Fibroblast of lung (primary cell): ENCODE measurements around the gene ZFAND5. TPM values are rescaled to one million over a fixed set of nuclear protein-coding genes. Genes with fewer than 3 reads are reported as not detected.
A peak's percentile ranks its signal among the peaks of the same experiment; 100 is the strongest.

Experiments
- DNase-seq, 2 donors: peaks; one replicate each; pipeline versions ENCODE4 v3.0.0 to v3.0.0-alpha.2; 2010; ENCODE audit warnings: low read depth in 2 of 2
- H2AFZ ChIP-seq: 2 replicates; pipeline ENCODE4 v1.5.1; 2012; ENCODE audit warnings: low read length, control low read depth, inconsistent platforms
- H3K27ac ChIP-seq: 2 replicates; pipeline ENCODE4 v1.5.1; 2011; ENCODE audit warnings: low read length, control low read depth; ENCODE audit not compliant: insufficient read depth
- H3K27me3 ChIP-seq: 2 replicates; pipeline ENCODE4 v1.5.1; 2011; ENCODE audit warnings: mild to moderate bottlenecking, low read length; ENCODE audit not compliant: control insufficient read depth, insufficient read depth
- H3K36me3 ChIP-seq: 2 replicates; pipeline ENCODE4 v1.5.1; 2011; ENCODE audit warnings: low read length; ENCODE audit not compliant: control insufficient read depth, insufficient read depth
- H3K4me1 ChIP-seq: 2 replicates; pipeline ENCODE4 v1.5.1; 2011; ENCODE audit warnings: low read length; ENCODE audit not compliant: control insufficient read depth, insufficient read depth; ENCODE audit errors: extremely low read depth
- H3K4me2 ChIP-seq: 2 replicates; pipeline ENCODE4 v1.5.1; 2011; ENCODE audit warnings: low read length, control low read depth; ENCODE audit not compliant: insufficient read depth; ENCODE audit errors: extremely low read depth
- H3K4me3 ChIP-seq, 4 experiments: fragments of 200-600 bp in 1 of 4; sonication (generic) in 1 of 4; replicated peaks in 1 of 4; 2 replicates each; pipeline ENCODE4 v1.5.1; 2011 to 2016; ENCODE audit warnings: low read length in 4 of 4, low read depth in 3 of 4, mild to moderate bottlenecking in 3 of 4, control low read depth in 2 of 4, inconsistent platforms in 1 of 4, mixed read lengths in 1 of 4; ENCODE audit not compliant: insufficient read depth in 1 of 4; ENCODE audit errors: control extremely low read depth in 1 of 4
- H3K79me2 ChIP-seq: 2 replicates; pipeline ENCODE4 v1.5.1; 2012; ENCODE audit warnings: mild to moderate bottlenecking, low read length, inconsistent platforms; ENCODE audit not compliant: control insufficient read depth, insufficient read depth
- H3K9ac ChIP-seq: 2 replicates; pipeline ENCODE4 v1.5.1; 2011; ENCODE audit warnings: mild to moderate bottlenecking, low read length, control low read depth; ENCODE audit not compliant: insufficient read depth
- H3K9me3 ChIP-seq: 2 replicates; pipeline ENCODE4 v1.5.1; 2012; ENCODE audit warnings: low read depth, low read length; ENCODE audit not compliant: control insufficient read depth, insufficient read depth
- H4K20me1 ChIP-seq: 2 replicates; pipeline ENCODE4 v1.5.1; 2011; ENCODE audit warnings: low read length; ENCODE audit not compliant: control insufficient read depth, insufficient read depth; ENCODE audit errors: extremely low read depth
- EZH2 ChIP-seq: IDR thresholded peaks from 2 replicates; pipeline ENCODE4 v1.5.1; 2012; ENCODE audit warnings: low read length, control low read depth, mild to moderate bottlenecking; ENCODE audit errors: missing control alignments
- polyA plus RNA-seq, 2 donors: library from polyadenylated mRNA; depleted of rRNA in 1 of 2; stranded (reverse) in 1 of 2; unstranded in 1 of 2; fragments of >200 nt; gene quantifications; 2 replicates each; pipeline ENCODE4 v1.2.1, GENCODE V29; 2011 to 2012; ENCODE audit warnings: missing spikeins in 1 of 2
- total RNA-seq: library from RNA; depleted of rRNA; stranded (reverse); fragments of >200 nt; gene quantifications from 2 replicates; pipeline ENCODE4 v1.2.1, GENCODE V29; 2014
- TF ChIP-seq, protein P1 (sequence below), 2 donors: IDR thresholded peaks in 1 of 2; conservative IDR thresholded peaks in 1 of 2; 1 replicate in 1 of 2; 2 replicates in 1 of 2; pipeline ENCODE4 v1.5.1; 2011 to 2012; ENCODE audit warnings: low read length in 2 of 2, control low read depth in 1 of 2, inconsistent platforms in 1 of 2, low read depth in 1 of 2, mild to moderate bottlenecking in 1 of 2

ZFAND5 gene
- total and polyA plus RNA-seq, 2 donors (not counting 1 experiment from before 2014, with no cell fraction given): 153 to 159 TPM

DNA sequence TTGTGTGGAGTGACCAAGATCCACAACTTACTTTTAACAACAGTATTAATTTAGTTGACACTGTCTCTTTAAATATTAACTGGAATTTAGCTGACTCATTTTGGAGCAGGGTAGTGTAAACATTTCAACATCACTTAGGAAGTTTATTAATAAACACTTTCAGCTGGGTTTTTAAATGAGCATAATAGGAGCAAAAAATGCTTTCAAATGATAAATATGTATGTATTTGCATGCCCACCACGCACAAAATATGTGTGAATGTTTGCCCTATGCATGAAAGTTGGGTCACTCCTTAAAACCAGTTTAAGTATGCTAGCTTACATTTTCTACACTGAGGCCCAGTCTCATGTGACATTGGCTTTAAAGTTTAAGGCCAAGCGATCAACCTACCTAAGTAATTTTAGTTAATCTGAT lies 2.9 kb downstream of the ZFAND5 start:
- peaks cover 78% of the 10 kb centered on the region for H3K79me2 ChIP-seq
- peak overlapping the region; percentile 57 for H3K9ac ChIP-seq
- peak overlapping the region; percentile 77 for H3K4me2 ChIP-seq
- H4K20me1 ChIP-seq: peaks cover 6% of the 10 kb centered on the region
- no peak overlapping the region for H2AFZ ChIP-seq
- no peaks in the 10 kb centered on the region for H3K27me3 ChIP-seq
- H3K4me1 ChIP-seq: peaks cover 3% of the 10 kb centered on the region
- peak overlapping the region; percentile 95 for H3K27ac ChIP-seq
- no peak for TF ChIP-seq EZH2
- TF ChIP-seq, protein P1, sequence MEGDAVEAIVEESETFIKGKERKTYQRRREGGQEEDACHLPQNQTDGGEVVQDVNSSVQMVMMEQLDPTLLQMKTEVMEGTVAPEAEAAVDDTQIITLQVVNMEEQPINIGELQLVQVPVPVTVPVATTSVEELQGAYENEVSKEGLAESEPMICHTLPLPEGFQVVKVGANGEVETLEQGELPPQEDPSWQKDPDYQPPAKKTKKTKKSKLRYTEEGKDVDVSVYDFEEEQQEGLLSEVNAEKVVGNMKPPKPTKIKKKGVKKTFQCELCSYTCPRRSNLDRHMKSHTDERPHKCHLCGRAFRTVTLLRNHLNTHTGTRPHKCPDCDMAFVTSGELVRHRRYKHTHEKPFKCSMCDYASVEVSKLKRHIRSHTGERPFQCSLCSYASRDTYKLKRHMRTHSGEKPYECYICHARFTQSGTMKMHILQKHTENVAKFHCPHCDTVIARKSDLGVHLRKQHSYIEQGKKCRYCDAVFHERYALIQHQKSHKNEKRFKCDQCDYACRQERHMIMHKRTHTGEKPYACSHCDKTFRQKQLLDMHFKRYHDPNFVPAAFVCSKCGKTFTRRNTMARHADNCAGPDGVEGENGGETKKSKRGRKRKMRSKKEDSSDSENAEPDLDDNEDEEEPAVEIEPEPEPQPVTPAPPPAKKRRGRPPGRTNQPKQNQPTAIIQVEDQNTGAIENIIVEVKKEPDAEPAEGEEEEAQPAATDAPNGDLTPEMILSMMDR (conservative IDR thresholded peaks at IDR 0.05 in 1 of 2, IDR thresholded peaks at IDR 0.05 in 1 of 2; ENCODE audit: low read depth in 1 of 2, low read length in 2 of 2): no peak
- H3K9me3 ChIP-seq: no peaks in the 10 kb centered on the region
- peak overlapping the region; percentile 59 to 97 (median 88) for H3K4me3 ChIP-seq
- H3K36me3 ChIP-seq: peaks cover 2% of the 10 kb centered on the region
- peak; percentile 31 to 76 for DNase-seq

DNA sequence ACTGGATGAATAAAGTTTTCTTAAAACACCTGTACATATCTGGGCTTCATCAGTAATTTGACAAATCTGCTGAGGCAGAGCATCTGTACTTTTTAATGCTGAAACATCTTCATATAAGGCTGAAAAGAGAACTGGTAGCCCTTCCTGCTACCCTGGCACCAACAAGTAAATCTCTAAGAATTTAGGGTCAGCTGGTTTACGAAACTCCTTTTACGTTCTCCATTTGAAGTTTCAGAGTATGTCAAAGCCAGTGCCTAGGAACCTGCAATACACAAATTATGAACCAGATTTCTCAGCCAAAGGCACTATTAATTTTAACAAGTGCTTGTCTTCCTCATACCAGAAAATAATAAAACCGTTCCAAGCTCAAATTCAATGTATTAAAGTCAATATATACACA lies 3.8 kb downstream of the ZFAND5 start:
- no peak overlapping the region for H2AFZ ChIP-seq
- H3K27me3 ChIP-seq: no peaks in the 10 kb centered on the region
- H3K4me3 ChIP-seq: peak overlapping the region; percentile 59 to 97 (median 88)
- H3K4me2 ChIP-seq: peak overlapping the region; percentile 77
- TF ChIP-seq EZH2: no peak
- TF ChIP-seq, protein P1 (conservative IDR thresholded peaks at IDR 0.05 in 1 of 2, IDR thresholded peaks at IDR 0.05 in 1 of 2; ENCODE audit: low read depth in 1 of 2, low read length in 2 of 2): no peak
- peaks cover 85% of the 10 kb centered on the region for H3K79me2 ChIP-seq
- peaks cover 7% of the 10 kb centered on the region for H3K4me1 ChIP-seq
- H4K20me1 ChIP-seq: peaks cover 6% of the 10 kb centered on the region
- H3K9me3 ChIP-seq: no peaks in the 10 kb centered on the region
- no peak overlapping the region for H3K27ac ChIP-seq
- H3K36me3 ChIP-seq: peaks cover 3% of the 10 kb centered on the region
- H3K9ac ChIP-seq: no peak overlapping the region
- DNase-seq: no peak

DNA sequence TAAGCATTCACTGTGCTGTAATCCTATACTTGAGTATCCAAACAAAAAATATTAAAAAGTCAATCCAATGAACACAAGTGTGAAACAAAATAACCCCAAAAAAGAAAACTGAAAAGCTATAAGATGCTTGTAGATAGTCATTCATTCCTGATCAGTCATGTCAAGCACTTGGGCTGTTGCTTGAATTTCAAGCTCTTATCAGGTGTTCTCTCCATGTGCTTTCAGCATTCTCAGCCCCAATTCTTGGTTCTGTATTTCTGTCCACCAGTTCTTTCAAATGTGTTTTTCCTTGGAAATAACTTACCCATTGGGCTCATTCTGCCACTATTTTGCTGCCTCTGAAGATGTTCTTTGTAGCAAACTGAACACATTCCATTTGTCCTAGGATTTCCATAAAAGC lies 4.7 kb downstream of the ZFAND5 start:
- Histone ChIP-seq H3K9ac (no peak overlapping the region), H3K27ac (no peak overlapping the region), H3K27me3 (no peaks in the 10 kb centered on the region), H3K4me3 (peak overlapping the region in 3 of 4 experiments; percentile 0 to 87 (median 8)), H3K36me3 (peaks cover 3% of the 10 kb centered on the region), H3K4me1 (peaks cover 4% of the 10 kb centered on the region), H3K79me2 (peaks cover 87% of the 10 kb centered on the region), H3K4me2 (peak overlapping the region; percentile 48), H2AFZ (no peak overlapping the region), H4K20me1 (peaks cover 6% of the 10 kb centered on the region), H3K9me3 (no peaks in the 10 kb centered on the region)
- TF ChIP-seq EZH2: no peak
- TF ChIP-seq, protein P1 (conservative IDR thresholded peaks at IDR 0.05 in 1 of 2, IDR thresholded peaks at IDR 0.05 in 1 of 2; ENCODE audit: low read depth in 1 of 2, low read length in 2 of 2): no peak
- DNase-seq: no peak
